AG10803 (cell line): ENCODE results near the gene SNX9.
"Not testable (repeated sequence)": the region's sequence is repeated elsewhere in the genome, so short reads cannot be mapped to it uniquely, and the experiment has no call there.

ENCODE experiments used
- DNase-seq: peaks from one replicate; pipeline ENCODE4 v3.0.0; 2010; ENCODE audit warnings: low read depth
- H3K4me3 ChIP-seq: 2 replicates; pipeline ENCODE4 v1.5.1; 2011; ENCODE audit warnings: mild to moderate bottlenecking, low read length, control low read depth
- CTCF ChIP-seq: conservative IDR thresholded peaks from 2 replicates; pipeline ENCODE4 v1.5.1; 2011; ENCODE audit warnings: mild to moderate bottlenecking, low read length, control low read depth, inconsistent platforms

Gene SNX9

GRCh38 chr6:157841211-157841840 is 18.3 kb downstream of the SNX9 start:
- TF ChIP-seq CTCF = no peak; the same call in 1 of the 2 replicates
- no peak overlapping the region for H3K4me3 ChIP-seq
- no peak for DNase-seq

- no peak overlapping the region for H3K4me3 ChIP-seq
- no peak for TF ChIP-seq CTCF
- DNase-seq = no peak
Observed at GRCh38 chr6:157842212-157842611, 19.2 kb downstream of the SNX9 start.

GRCh38 chr6:157844196-157844595 is 21.1 kb downstream of the SNX9 start:
- not testable (repeated sequence) for H3K4me3 ChIP-seq, DNase-seq

- DNase-seq = no peak
- no peak overlapping the region for H3K4me3 ChIP-seq
- TF ChIP-seq CTCF = no peak
Observed at GRCh38 chr6:157845493-157846259, 22.6 kb downstream of the SNX9 start.

- H3K4me3 ChIP-seq = no peak overlapping the region
- no peak for TF ChIP-seq CTCF
- no peak for DNase-seq
Observed at GRCh38 chr6:157847846-157848245, 24.8 kb downstream of the SNX9 start.

- DNase-seq = no peak
- no peak for TF ChIP-seq CTCF
- no peak overlapping the region for H3K4me3 ChIP-seq
Observed at GRCh38 chr6:157848693-157849092, 25.6 kb downstream of the SNX9 start.

GRCh38 chr6:157849288-157850017 is 26.4 kb downstream of the SNX9 start:
- no peak overlapping the region for H3K4me3 ChIP-seq
- no peak for DNase-seq
- no peak for TF ChIP-seq CTCF
